ENCODE results near the gene PDE4D.
"Not testable (repeated sequence)": the region's sequence is repeated elsewhere in the genome, so short reads cannot be mapped to it uniquely, and the experiment has no call there.

DNA sequence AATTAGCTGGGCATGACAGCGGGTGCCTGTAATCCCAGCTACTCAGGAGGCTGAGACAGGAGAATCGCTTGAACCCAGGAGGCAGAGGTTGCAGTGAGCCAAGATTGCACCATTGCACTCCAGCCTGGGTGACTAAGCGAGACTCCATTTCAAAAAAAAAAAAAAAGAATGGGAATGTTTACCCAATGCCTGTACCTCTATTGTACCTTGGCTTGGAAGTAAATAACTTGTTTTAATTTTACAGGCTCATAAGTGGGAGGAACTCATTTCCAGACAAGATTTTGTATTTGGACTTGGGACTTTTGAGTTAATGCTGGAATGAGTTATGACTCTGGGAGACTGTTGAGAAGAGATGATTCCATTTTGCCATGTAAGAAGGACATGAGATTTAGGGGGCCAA, 484.5 kb downstream of the PDE4D start:
- TF ChIP-seq EZH2phosphoT487 (IDR thresholded peaks at IDR 0.05; ENCODE audit: insufficient read depth, low read depth); EZH2 (IDR thresholded peaks at IDR 0.05; ENCODE audit: insufficient read depth, poor library complexity, severe bottlenecking): not testable (repeated sequence)

Measured in GM23248 (cell line).